GM21576 (cell line): ENCODE measurements around the gene PLCB4.

Experiments used
- ATAC-seq: cut with Tn5 transposase; IDR thresholded peaks from one replicate; pipeline ENCODE4 v1.9.1; 2021; ENCODE audit warnings: mild to moderate bottlenecking, moderate library complexity; ENCODE audit not compliant: unreplicated experiment

Gene PLCB4

DNA sequence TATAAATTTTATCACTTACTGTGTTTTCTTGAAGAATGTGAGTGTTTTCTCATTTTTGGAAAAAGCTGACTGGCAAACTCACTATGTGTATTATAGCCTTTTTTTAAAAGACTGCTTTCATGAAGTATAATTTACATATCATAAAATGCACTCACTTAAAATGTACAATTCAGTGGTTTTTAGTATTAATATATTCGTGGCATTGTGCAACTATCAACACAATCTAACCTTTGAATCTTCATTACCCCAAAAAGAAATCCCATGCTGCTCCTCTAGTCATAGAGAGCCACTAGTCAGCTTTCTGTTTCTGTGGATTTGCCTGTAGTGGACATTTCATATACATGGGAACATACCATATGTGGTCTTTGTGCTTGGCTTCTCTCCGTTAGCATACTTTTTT lies 143.8 kb downstream of the PLCB4 start:
- ATAC-seq = no peak

DNA sequence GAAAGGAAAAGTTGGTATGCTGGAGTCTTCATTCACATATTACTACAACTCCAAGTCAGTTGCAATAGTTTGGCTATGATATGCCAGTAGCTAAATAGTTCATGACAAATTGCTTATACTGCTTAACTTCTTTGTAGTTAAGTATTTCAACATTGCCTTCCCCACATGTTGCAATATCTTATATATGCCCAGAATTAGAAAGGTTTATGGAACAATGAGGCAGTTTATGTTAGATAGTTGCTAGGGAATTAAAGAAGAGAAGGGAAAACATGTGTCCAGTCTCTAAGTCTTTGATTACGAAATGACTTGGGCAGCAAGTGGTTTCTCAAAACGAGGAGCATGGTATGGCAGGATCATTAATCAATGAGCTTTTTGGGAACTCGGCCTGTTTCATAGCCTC lies 145.8 kb downstream of the PLCB4 start:
- ATAC-seq = no peak

DNA sequence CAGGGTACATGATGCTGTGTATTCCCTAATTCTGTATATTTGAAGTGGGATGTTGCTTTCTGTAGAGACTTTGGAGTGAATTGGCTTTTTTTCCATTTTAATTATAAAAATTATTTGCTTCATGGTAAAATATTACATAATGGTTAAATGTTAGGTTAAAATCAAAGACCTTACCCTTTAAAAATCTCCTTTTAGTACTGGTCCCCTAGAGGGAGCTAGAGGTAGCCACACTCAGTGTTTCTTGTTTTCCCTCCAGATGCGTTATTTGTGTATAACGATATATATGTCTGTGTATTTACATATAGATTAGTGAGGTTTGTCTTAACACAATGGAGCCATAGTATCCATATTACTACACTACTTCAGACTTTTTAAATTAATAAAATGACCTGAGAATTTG lies 146.7 kb downstream of the PLCB4 start:
- no peak for ATAC-seq

DNA sequence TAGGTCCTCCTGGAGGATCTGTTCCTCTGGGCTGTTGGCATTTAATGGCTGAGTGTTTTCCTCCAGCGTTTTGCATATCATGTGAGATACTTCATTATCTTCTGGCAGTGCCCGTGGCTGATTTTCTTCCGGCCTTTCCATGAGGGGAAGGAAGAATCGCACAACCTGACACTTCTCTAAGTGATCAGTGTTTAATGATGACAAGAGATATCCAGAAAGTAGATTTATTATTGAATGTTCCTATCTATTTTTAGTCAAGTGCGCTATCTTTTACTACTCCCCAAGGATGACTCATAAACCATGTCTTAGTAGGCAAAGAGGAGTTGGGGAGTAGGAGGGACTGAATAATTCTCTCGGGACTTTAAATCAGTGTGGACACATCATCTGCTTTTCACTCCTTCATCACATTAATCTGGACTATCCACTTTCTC lies 149.7 kb downstream of the PLCB4 start:
- ATAC-seq = no peak

DNA sequence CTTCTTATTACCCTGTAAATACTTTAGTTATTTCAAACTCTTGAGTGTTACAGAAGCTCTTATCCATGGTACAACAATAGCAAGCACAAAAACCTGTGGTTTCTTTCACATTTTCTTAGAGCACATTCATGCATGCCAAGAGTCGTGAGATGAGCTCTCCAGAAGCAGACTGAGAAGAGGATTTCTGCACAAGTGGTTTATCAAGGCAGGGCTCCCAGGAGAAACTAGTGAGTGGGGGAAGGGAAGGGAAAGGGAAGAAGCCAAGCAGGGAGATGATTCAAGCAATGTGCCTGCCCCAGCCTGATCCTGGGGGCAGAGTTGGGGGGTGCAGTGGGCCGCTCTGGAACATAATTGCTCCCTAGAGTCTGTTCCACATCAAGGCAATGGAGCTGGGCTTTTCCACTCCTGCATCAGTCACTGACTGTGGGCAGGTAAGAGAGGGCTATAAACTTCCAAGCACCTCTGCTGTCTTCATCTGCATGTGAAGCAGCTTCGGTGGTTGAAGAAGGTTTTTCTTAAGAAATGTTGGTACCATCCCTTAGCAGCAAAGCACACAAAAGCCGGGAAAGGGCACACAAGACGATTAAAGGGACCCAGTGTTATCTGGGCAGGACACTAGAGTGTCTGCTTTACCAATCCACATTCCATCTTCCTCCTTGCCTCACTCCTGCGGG lies 152.1 kb downstream of the PLCB4 start:
- ATAC-seq = no peak

DNA sequence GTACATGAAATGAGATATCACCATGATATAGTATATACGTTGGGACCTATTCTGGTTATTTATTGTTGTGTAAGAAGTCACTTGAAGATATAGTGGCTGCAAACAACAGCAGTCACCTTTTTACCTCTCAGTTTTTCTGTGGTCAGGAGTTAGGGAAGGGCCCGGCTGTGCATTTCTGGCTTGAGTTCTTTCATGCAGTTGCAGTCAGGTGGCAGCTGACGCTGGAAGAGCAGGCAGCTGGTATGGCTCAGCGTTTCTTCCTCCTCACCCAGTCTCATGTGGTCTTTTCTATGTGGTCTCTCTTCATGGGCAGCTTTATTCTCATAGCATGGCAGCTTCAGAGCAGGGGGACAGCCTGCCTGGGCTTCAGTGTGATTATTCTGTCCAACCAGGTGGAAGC lies 154.4 kb downstream of the PLCB4 start:
- ATAC-seq = no peak

DNA sequence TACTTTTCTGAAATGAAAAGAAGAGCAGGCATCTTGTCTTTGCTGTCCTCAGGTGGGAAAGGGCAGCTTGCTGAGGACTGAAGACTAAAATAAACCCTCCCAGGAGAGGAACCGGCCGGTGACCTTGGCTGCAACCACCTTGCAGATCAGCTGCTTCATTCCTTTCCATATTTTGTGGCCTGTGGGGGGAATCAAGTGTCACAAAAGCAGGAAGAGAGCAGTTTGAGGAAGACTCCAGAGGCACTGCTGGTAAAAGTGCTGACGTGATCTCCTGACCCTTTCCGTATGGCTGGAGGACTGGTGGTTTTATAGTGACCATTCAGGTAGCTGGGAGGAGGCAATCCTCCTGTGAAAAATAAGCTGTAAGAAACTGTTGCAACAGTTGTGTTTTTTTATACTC lies 157.0 kb downstream of the PLCB4 start:
- no peak for ATAC-seq

DNA sequence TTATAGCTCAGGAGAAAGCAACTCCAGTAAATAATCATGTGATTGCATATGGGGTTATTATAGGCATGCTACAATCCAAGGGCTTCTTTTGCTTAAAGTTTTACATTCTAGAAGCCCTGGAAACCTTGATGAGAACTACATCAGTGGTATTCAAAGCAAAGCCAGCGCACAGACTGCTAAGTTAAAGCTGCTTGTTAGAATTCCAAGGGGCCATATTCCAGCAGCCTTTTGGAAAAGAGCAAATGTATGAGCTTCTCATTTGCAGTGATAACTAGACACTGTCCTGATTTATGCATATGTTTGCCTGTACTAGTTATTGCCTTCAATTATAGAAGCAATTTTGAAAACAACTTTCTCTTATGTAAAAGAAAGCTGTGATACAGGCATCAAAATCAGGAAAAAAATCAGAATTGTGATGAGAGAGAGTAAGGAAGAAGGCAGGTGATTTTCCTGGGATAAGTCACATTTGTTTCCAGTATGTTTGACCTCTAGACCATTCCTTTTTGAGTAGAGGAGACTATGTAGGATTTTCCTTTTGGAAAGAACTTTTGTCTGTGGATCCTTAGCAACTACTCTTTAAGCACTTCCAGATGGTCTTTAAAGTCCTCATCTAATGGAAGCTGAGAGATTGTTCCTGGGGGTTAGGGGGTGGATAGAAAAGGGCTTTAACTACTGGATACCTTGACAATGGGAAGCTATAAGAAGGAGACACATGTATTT lies 159.2 kb downstream of the PLCB4 start:
- ATAC-seq = no peak

DNA sequence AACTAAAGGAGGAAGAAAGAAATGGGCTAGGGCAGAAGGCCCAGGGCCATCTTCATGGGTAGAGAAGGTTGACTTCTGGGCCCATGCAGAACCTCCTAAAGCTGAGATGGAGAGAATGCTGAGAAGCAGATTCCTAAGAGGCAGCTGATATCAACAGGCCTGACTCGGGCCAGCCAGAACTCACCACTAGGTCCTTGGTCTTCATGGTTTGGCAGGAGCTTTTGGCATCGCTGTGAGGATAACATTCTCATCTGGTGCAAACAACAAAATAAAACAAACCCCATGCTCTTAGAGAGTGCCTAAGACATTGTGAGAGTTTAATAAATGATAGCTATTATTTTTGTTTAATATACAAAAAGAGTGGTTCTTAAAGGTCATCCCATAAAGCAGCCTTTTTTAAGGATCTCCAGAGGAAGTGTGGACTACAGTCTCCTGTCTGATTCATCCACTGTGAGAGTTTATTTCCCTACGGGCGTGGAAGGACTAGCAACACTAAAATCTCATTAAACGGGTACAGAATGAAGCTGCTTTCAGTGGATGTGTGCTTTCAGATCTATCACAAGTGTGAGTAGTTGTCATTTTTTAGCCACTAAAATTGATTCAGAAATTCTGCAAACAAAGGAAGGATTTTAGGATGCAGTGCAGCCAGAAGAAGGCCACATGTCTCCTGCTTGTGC lies 160.0 kb downstream of the PLCB4 start:
- ATAC-seq = no peak

DNA sequence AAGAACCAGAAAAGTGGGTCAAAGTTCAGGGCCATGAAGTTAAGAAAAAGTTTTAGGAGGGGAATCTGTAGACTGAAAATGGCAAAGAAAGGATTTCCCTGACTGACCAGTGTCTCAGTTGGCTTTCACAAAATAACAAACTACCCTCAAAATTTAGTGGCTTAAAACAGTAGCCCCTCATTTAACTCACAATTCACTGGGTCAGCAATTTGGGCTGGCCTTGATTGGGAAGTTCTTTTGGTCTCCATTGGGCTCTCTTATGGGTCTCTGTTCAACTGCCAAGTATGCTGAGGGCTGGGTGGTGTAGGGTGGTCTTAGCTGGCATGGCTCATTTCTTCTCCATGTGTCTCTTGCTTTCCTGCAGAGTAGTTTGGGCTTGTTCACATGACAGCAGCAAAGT lies 161.5 kb downstream of the PLCB4 start:
- ATAC-seq = no peak

DNA sequence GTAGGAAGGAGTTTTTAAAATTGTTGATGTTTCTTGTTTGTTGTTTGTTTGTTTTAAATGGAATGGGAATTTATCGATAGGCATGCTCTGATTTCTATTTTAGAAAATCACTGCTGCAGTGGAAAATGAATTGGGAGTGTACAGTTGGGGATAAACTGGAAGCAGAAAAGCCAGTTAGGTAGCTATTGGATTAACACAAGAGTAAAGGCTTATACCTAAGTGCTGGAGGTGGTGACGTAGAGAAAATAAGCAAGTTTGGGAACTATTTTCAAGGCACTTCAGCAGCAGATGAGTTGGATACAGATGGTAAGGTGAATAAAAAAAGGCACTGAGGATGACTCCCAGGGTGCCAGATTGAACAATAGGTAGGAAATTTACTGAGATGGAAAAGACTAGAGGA lies 164.9 kb downstream of the PLCB4 start:
- ATAC-seq = no peak

DNA sequence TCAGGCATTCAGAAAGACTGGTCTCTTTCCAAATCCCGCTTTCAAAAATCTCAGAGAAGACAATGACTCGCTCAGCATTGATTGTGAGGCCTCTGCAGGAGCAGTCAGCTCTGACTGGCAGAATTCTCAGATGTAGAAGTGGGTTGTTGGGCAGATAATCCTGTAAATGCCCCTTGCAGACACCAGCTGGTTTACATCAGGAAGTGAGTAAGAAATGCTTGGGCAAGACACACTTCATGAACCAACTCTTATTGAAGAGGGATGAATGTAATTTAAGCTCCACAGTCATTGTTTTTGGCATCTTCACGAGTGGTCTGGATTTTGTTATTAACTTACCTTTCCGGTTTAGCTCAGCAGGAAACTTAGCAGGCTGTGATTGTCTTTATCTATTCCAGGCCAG lies 166.6 kb downstream of the PLCB4 start:
- ATAC-seq = no peak

DNA sequence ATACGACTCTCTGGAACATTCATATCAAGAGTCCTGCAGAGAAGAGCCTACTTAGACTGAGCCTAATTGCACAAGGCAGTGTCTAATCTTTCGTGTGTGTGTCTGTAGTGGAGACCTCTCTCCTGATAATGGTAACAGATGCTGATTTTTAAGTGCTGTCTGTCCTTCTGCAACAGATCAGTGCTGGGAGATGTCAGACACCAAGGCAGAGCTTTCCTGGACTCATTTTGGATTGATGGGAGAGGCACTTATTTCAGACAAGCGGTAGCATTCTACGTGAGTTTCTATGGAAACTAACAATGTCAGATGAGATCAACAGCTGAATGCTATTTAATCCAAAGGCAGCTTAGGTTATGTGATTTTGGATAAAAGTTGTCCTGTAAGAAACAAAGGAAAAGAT lies 167.6 kb downstream of the PLCB4 start:
- no peak for ATAC-seq

DNA sequence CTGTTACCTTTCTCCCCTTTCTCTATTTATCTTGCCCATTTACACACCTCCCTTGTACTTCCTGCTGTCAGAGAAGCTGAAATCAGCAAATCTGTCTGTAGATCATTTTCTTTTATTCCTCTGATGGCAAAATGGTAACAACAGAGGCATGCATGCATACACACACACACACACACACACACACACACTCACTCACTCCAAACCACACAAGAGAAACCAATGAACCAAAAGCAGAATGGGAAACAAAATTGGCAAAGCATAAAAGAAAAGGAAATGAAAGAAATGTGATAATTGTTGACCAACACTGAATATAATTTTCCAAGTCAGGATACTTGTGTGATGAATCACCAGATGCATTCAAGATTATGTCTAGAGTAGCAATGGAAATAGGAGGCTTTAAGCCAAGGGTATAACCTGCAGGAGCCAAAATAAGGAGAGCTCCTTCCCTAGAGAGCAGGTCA lies 172.4 kb downstream of the PLCB4 start:
- no peak for ATAC-seq

DNA sequence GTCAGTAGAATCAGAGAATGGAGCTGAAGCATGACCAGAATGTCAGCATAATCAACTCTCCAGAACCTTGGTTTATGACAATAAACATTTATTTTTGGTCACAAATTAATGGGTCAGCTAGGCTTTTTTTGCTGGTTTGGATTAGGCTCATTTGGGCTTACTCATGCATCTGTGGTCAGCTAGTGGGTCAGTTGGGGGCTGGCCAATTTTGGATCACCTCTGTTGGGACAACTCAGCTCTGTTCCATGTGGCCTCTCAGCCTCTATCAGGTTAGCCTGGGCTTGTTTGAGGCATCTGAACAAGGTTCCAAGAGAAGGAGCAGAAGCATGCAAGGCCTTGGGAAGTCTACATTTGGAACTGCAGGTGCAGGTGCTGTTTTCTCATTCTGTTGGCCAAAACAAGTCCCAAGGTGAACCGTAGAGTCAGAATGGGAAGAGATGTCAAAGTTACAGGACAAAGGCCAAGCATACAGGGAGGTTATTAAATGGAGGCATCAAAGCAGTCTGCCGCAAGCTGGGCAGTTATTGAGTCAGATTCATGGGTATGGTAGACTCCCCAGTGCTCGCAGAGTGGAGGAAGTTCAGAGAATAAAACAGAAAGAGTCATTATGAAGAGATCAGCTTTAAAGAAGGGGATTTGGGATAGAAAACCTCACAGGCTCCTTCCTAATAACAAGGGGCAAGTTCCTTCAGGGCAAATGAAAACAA lies 173.0 kb downstream of the PLCB4 start:
- no peak for ATAC-seq

DNA sequence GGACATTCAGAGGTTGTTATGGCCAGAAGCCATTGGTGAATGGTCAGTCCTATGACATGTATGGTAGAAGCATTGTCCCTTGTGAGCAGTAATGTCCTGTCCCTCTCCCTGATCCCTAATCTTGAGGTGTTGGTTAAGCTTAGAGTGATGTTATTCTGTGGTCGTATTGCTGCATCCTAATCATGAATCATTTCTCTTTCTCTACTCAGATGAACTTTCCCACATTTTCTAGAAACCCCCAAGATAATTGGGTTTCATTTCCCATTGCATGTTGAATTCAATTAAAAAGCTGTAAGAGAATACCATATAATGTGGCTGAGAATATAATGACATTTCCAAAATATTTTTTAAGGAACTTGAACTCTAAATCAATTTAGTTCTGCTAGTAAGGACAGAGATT lies 175.1 kb downstream of the PLCB4 start:
- ATAC-seq = no peak

DNA sequence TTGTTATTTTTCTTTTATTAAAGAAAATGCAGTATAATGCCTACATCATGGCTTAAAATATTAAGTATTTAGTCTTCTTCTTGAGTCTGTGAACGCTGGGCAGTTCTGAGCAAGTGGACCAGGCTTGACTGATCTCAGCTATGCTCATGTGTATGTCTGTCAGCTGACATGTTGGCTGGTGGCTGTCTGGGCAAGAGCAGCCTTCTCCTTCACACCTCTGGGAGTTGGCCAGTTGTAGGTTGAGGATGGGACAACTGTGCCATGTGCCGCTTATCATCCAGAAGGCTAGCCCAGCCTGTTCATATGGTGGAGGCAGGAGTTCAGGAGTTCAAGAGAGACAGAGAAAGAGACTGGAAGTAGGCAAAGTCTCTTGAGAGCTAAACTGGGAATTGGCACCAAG lies 175.9 kb downstream of the PLCB4 start:
- no peak for ATAC-seq

DNA sequence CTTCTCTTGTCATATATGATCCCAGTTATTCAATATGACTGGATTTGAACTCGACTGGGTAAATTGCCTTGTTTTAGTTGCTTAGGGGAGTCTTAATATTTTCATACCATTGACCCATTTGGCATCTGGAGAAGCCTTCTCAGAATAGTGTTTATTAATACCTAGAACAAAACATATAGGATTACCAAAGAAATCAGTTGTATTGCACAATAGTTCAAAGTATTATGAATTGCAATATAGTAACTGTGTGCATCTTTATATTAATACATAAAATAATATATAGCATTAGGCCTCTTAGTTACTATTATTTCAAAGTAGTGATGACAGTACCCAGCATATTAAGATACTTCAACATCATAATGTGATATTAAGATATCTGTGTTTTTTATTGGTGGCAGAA lies 177.8 kb downstream of the PLCB4 start:
- ATAC-seq = no peak

DNA sequence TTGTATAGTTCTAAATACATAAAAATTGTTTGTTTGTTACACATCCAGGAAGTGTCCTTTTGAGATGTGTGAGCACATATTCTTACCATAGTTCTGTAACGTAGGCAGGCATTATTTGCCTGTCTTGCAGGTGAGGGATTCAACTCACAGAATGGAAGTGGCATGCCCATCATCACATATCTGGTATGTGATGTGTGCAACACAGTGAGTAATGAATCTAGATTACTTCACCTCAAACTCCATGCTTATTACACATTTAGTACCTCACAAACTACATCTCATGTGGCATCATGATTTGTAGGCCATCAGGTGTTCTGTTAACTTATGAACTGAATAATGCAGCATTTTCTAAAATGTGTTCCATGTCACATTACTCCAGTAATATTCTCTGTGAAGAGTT lies 181.6 kb downstream of the PLCB4 start:
- no peak for ATAC-seq

DNA sequence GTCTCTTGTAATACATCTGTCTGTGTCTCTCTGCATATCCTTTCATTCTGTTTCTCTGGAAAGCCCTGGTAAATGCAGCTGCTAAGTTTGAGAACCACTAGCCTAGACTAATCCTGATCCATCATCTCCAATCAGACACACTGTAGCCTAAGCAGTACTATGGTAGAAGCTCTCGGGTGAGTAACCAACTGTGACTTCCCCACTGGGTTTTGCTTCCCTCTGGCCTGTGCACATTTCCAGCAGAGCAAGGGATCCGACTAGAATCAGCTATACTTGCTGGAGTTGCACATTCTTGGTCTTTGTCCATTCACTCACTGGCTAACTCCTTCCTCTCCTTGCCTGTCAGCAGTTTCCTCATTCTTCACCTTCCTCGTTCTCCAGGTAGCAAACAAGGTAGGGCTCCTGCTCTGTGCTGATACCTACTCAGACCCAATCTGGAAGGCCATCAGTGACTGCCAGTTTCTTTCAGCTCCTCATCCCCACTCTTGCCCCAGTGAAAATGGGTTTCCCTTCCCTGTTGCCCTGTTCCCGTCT lies 184.2 kb downstream of the PLCB4 start:
- ATAC-seq = no peak

DNA sequence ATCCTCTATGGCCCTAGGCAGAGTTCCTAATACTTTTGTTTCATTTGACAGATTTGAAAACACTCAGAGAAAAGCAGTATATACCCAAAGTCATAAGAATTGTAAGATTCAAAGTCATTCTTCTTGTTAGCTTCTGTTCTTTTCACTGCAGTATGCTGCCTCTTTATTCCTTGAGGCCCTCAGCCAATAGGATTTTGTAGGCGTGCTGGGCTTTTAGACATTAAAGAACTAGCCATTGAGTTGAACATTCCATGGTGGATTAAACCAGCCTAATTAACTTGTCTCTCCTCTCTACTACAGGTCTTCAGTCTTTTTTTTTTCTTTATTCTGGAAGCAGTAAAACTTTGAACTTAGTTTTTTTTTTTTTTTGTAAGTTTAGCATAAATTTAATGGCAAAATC lies 186.3 kb downstream of the PLCB4 start:
- no peak for ATAC-seq
